ENCODE measurements around the gene ABHD16B.

DNA sequence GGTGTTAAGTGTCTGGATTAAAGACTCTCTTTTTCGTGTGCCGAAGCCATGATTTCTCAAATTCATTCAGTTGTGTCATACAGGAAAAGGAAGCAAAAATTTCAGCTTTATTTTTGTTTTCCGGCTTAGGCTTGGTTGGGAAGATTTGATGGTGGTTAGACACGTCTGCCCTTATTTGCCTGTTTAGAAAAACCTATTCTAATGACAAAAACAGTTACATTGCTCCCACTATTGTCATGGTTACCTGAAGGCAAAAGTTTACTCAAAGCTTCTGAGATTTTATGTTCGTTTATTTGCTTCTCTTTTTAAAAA, 34.6 kb downstream of the ABHD16B start:
- TF ChIP-seq CTCF (IDR thresholded peaks at IDR 0.05) (no peak), EP300 (IDR thresholded peaks at IDR 0.05) (no peak)
